Fibroblast of villous mesenchyme (primary cell): Measurements from ENCODE around the gene PHF11. TPM values are rescaled to one million over a fixed set of nuclear protein-coding genes. Genes with fewer than 3 reads are reported as not detected.
"Not testable (repeated sequence)": the region's sequence is repeated elsewhere in the genome, so short reads cannot be mapped to it uniquely, and the experiment has no call there.

Experiments
- DNase-seq: peaks from one replicate; pipeline ENCODE4 v3.0.0-alpha.2; 2010; ENCODE audit warnings: low read depth
- H3K4me3 ChIP-seq: 2 replicates; pipeline ENCODE4 v1.5.1; 2011; ENCODE audit warnings: low read depth, mild to moderate bottlenecking, low read length
- total RNA-seq: library from RNA; depleted of rRNA; stranded (reverse); fragments of >200 nt; gene quantifications from 2 replicates; pipeline ENCODE4 v1.2.3, GENCODE V29; 2012
- TF ChIP-seq, protein P1 (sequence below): IDR thresholded peaks from 2 replicates; pipeline ENCODE4 v1.5.1; 2012; ENCODE audit warnings: low read depth, mild to moderate bottlenecking, low read length; ENCODE audit not compliant: insufficient read depth

The PHF11 gene
- total RNA-seq, 1 donor = 27.6 TPM

DNA sequence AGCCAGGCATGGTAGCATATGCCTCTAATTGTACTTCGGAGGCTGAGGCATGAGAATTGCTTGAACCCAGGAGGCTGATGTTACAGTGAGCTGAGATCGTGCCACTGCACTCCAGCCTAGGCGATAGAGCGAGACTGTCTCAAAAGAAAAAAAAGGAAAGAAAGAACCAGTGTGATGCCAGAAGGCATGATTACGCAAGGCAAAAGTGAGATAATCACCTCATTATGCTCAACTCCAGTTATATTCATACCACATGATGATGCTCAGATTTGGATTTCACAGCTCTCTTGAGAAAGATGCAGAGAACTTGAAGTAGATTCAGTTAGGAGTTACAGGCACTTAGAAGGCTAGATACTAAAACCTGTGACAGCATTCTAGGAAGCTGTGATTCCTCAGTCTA lies 67.8 kb downstream of the PHF11 start:
- TF ChIP-seq, protein P1, sequence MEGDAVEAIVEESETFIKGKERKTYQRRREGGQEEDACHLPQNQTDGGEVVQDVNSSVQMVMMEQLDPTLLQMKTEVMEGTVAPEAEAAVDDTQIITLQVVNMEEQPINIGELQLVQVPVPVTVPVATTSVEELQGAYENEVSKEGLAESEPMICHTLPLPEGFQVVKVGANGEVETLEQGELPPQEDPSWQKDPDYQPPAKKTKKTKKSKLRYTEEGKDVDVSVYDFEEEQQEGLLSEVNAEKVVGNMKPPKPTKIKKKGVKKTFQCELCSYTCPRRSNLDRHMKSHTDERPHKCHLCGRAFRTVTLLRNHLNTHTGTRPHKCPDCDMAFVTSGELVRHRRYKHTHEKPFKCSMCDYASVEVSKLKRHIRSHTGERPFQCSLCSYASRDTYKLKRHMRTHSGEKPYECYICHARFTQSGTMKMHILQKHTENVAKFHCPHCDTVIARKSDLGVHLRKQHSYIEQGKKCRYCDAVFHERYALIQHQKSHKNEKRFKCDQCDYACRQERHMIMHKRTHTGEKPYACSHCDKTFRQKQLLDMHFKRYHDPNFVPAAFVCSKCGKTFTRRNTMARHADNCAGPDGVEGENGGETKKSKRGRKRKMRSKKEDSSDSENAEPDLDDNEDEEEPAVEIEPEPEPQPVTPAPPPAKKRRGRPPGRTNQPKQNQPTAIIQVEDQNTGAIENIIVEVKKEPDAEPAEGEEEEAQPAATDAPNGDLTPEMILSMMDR = no peak
- no peak overlapping the region for H3K4me3 ChIP-seq
- DNase-seq = peak; percentile 63

GRCh38 chr13:49565461-49565860 lies 69.7 kb downstream of the PHF11 start:
- not testable (repeated sequence) for H3K4me3 ChIP-seq, DNase-seq

DNA sequence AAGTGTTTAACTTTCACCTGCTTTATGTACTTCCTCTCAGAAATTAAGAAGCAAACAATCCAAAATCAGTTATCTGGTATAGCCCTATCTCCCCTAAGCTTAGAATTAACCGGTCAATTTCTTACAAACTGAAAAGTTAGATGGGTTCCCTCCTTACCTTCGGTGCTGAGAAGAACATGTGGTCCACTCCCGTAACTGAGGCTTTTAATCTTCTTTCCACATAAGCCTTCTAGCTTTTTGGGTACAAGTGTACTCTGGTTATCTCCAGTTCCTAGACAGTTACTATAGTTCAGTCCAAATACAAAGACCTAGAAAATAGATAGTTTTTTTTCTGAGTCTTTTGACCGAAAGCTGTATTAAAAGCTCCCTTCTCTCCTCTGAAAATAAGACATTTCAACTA lies 70.7 kb downstream of the PHF11 start:
- TF ChIP-seq, protein P1 = no peak

GRCh38 chr13:49567491-49567890 lies 71.7 kb downstream of the PHF11 start:
- TF ChIP-seq, protein P1 = no peak

More for the DNA sequence above, 70.7 kb downstream of the PHF11 start:
- no peak overlapping the region for H3K4me3 ChIP-seq
- DNase-seq = no peak

DNA sequence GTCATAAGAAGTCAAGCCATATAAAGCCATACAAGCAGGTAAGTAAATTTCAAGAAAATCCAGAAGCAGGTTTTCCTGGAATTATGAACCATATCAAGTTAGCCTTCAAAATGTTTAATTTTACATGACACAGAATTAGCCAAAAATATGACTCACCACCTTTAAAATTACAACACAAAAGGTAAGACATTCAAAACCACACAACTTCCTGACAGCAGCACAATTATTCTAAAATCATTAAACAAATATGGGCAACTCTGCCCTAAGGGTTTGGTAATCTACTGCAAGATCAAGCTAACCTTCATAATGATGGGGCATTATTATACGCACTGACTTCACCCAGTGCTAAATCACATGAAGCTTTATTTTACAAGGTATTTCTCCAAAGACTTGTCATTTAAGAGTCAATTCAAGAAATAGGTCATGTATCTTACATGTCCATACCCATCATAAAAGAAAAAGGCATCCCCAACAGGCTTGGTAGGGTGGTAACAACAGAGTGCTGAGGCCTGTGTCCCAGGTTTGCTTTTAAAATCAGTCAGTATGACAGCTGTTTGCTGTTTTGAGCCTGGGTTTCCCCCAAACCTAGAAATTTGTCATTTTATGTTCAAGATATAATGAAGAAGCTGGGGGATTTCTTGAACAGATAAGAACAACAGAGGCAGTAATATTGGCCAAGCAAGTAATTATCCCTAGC lies 74.4 kb downstream of the PHF11 start:
- peak; percentile 6 for DNase-seq
- TF ChIP-seq, protein P1 = no peak
- H3K4me3 ChIP-seq = no peak overlapping the region

More at GRCh38 chr13:49567491-49567890, 71.7 kb downstream of the PHF11 start:
- no peak for DNase-seq
- no peak overlapping the region for H3K4me3 ChIP-seq

GRCh38 chr13:49571299-49572240 lies 75.8 kb downstream of the PHF11 start:
- TF ChIP-seq, protein P1 = no peak
- H3K4me3 ChIP-seq = no peak overlapping the region
- DNase-seq = no peak

Other genes with a start within 250 kb of the PHF11 start
- 3.5 TPM in 2 replicates for gene CDADC1, start 248.0 kb upstream of the PHF11 start, total RNA-seq
- gene CAB39L, start 51.9 kb upstream of the PHF11 start, total RNA-seq = 10.3 and 15.1 TPM in 2 replicates
- 11.9 and 16.4 TPM in 2 replicates for gene SETDB2, start 51.7 kb upstream of the PHF11 start, total RNA-seq
- 17.4 and 25.5 TPM in 2 replicates for gene RCBTB1, start 89.6 kb downstream of the PHF11 start, total RNA-seq
- gene ARL11, start 132.6 kb downstream of the PHF11 start, total RNA-seq = not detected in 2 replicates
- gene EBPL, start 195.5 kb downstream of the PHF11 start, total RNA-seq = 39.7 and 52.5 TPM in 2 replicates